ENCODE measurements around the gene EMC9.

Gene EMC9

GRCh38 chr14:24177041-24177825 lies 35.8 kb upstream of the EMC9 start:
- in situ Hi-C loops (cut with MboI; ENCODE audit: low sequenced_read_pairs), result no loop called here

- in situ Hi-C loops (cut with MboI; ENCODE audit: low sequenced_read_pairs), result no loop called here
Measured at GRCh38 chr14:24176599-24176998, 35.2 kb upstream of the EMC9 start.

GRCh38 chr14:24172871-24173281 lies 31.5 kb upstream of the EMC9 start:
- in situ Hi-C loops (cut with MboI; ENCODE audit: low sequenced_read_pairs), result no loop called here

GRCh38 chr14:24172261-24172860 lies 31.0 kb upstream of the EMC9 start:
- in situ Hi-C loops (cut with MboI; ENCODE audit: low sequenced_read_pairs), result no loop called here

- in situ Hi-C loops (cut with MboI; ENCODE audit: low sequenced_read_pairs), result no loop called here
Measured at GRCh38 chr14:24171422-24172260, 30.2 kb upstream of the EMC9 start, which contains the start of gene REC8. Gene REC8, plus strand, starts transcription at chr14:24172080. Its CDS starts 473 bp downstream, at chr14:24172553.

- in situ Hi-C loops (cut with MboI; ENCODE audit: low sequenced_read_pairs), result no loop called here
Measured at GRCh38 chr14:24167469-24168114, 26.2 kb upstream of the EMC9 start.

GRCh38 chr14:24165785-24166184 lies 24.4 kb upstream of the EMC9 start:
- in situ Hi-C loops (cut with MboI; ENCODE audit: low sequenced_read_pairs), result no loop called here

- in situ Hi-C loops (cut with MboI; ENCODE audit: low sequenced_read_pairs), result no loop called here
Measured at GRCh38 chr14:24164518-24164991, 23.2 kb upstream of the EMC9 start.

GRCh38 chr14:24162093-24162492 lies 20.7 kb upstream of the EMC9 start:
- in situ Hi-C loops (cut with MboI; ENCODE audit: low sequenced_read_pairs), result no loop called here

GRCh38 chr14:24160850-24161804 lies 19.7 kb upstream of the EMC9 start, which contains the start of gene IRF9:
Gene IRF9, plus strand, starts transcription at chr14:24161265. Its CDS starts 880 bp downstream, at chr14:24162145.
- in situ Hi-C loops (cut with MboI; ENCODE audit: low sequenced_read_pairs), result no loop called here

GRCh38 chr14:24160499-24160849 lies 19.1 kb upstream of the EMC9 start:
- in situ Hi-C loops (cut with MboI; ENCODE audit: low sequenced_read_pairs), result no loop called here

GRCh38 chr14:24159777-24160498 lies 18.5 kb upstream of the EMC9 start:
- in situ Hi-C loops (cut with MboI; ENCODE audit: low sequenced_read_pairs), result no loop called here

GRCh38 chr14:24157331-24157730 lies 15.9 kb upstream of the EMC9 start:
- in situ Hi-C loops (cut with MboI; ENCODE audit: low sequenced_read_pairs), result no loop called here

- in situ Hi-C loops (cut with MboI; ENCODE audit: low sequenced_read_pairs), result no loop called here
Measured at GRCh38 chr14:24156840-24157239, 15.4 kb upstream of the EMC9 start.

GRCh38 chr14:24155100-24155499 lies 13.7 kb upstream of the EMC9 start:
- in situ Hi-C loops (cut with MboI; ENCODE audit: low sequenced_read_pairs), result no loop called here

- in situ Hi-C loops (cut with MboI; ENCODE audit: low sequenced_read_pairs), result no loop called here
Measured at GRCh38 chr14:24151404-24152080, 10.2 kb upstream of the EMC9 start.

- in situ Hi-C loops (cut with MboI; ENCODE audit: low sequenced_read_pairs), result no loop called here
Measured at GRCh38 chr14:24150993-24151392, 9.6 kb upstream of the EMC9 start.

- in situ Hi-C loops (cut with MboI; ENCODE audit: low sequenced_read_pairs), result no loop called here
Measured at GRCh38 chr14:24150567-24150966, 9.2 kb upstream of the EMC9 start.

- in situ Hi-C loops (cut with MboI; ENCODE audit: low sequenced_read_pairs), result no loop called here
Measured at GRCh38 chr14:24150061-24150460, 8.7 kb upstream of the EMC9 start.

Data from hTERT RPE-1 (cell line).